NCI-H1092 (cell line): ENCODE measurements around the gene TYMP.
A peak's percentile ranks its signal among the peaks of the same experiment; 100 is the strongest.
"Not testable (repeated sequence)": the region's sequence is repeated elsewhere in the genome, so short reads cannot be mapped to it uniquely, and the experiment has no call there.

ENCODE experiments used
- DNase-seq: peaks from one replicate; lab custom pipeline; 2025; lab: John Stamatoyannopoulos, UW

TYMP gene

GRCh38 chr22:50523806-50524675 lies 5.8 kb downstream of the TYMP start:
- no peak for DNase-seq

DNA sequence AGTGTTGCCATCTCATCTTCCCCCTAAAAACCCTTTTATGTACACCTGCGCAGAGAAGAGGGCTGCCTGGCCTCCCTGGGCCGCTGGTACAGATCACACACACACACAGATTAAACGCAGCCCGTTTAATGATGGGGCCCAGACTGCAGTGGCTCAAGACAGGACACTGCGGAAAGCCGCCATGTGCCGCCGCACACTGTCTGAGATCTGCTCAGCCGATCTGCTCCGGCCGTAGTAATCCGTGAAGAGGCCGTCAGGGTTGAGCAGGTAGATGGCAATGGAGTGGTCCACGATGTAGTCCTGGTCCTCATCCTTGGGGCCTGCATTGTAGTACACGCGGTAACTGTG lies 6.4 kb downstream of the TYMP start:
- DNase-seq, result no peak

GRCh38 chr22:50522806-50523438 lies 6.9 kb downstream of the TYMP start:
- no peak for DNase-seq

DNA sequence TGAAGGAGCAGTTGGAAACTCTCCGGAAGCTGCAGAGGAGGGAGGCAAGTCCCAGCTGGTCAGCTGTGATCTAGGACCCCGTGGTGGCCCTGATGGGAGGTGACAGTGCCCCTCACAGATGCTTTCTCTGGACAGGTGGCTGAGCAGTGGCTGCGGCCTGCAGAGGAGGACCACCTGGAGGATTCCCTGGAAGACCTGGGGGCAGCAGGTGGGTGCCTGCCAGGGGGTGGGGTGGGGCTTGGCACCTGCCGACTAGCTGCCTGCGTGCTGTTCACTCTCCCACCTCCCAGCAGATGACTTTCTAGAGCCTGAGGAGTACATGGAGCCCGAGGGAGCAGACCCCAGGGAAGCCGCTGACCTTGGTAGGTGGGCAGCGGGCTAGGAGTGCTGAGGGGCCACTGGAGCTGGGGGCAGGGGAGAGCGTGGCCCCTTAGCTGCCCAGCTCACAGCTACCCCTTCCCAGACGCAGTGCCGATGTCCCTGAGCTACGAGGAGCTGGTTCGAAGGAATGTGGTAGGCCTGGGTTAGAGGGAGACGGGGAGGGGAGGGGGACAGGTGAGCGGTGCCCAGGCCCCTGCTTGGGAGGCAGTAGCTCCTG lies 7.5 kb downstream of the TYMP start:
- no peak for DNase-seq

DNA sequence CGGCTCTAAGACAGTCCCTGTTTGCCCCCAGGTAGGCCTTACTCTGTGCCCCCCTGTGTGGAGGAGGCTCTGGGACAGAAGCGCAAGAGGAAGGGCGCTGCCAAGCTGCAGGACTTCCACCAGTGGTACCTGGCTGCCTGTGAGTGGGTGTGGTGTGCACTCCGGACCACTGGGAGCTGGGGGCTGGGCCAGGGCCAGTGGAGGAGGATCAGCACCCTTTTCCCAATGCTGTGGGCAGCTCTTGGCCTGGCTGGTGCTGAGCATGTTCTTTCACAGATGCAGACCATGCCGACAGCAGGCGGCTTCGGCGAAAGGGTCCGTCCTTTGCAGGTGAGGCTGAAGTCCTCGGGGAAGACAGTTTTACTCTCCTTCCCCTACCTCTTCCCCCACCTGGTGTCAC lies 8.1 kb downstream of the TYMP start:
- no peak for DNase-seq

GRCh38 chr22:50520826-50521453 lies 8.9 kb downstream of the TYMP start:
- no peak for DNase-seq

DNA sequence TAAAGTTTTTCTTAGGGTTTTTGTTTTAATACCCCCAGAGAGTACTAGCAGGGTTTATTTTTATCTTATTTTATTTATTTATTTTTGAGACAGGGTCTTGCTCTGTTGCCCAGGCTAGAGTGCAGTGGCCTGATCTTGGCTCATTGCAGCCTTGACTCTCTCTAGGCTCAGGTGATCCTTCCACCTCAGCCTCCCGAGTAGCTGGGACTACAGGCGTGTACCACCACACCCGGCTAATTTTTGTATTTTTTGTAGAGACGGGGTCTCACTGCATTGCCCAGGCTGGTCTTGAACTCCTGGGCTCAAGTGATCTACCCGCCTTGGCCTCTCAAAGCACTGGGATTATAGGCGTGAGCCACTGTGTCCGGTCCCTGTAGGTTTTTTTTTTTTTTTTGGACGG lies 9.6 kb downstream of the TYMP start:
- not testable (repeated sequence) for DNase-seq

DNA sequence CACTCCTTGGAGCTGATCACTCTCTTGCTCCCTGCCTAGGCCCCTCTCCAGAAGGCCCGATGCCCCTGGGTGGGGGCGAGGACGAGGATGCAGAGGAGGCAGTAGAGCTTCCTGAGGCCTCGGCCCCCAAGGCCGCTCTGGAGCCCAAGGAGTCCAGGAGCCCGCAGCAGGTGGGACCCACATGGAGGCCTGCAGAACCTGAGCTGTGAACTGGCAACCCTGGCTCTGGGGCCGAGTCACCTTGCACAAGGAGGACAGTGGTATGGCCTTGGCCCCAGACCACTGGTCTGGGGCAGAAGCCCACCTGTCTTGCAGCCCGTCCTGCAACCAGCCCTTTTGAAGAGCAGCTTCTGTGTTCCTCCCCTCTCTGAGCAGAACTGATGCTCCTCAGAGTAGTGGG lies 10.7 kb downstream of the TYMP start:
- DNase-seq, result no peak

DNA sequence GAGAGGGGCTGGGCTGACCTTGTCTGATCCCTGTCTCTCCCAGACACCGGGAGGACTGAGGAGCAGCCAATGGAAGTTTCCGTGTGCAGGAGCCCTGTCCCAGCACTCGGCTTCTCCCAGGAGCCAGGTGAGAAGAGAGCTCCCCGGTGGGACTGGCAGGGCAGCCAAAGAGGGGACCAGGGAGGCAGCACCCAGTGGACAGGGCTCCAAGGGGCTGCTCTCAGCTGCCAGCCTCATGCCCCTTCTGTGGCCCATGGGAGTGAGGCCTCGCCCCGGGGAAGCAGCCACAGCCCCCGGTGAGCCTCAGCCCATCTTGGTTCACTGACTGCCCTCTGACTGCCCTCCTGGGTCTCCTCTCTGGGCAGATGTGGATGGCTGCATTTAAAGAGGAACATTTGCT lies 11.2 kb downstream of the TYMP start:
- no peak for DNase-seq

DNA sequence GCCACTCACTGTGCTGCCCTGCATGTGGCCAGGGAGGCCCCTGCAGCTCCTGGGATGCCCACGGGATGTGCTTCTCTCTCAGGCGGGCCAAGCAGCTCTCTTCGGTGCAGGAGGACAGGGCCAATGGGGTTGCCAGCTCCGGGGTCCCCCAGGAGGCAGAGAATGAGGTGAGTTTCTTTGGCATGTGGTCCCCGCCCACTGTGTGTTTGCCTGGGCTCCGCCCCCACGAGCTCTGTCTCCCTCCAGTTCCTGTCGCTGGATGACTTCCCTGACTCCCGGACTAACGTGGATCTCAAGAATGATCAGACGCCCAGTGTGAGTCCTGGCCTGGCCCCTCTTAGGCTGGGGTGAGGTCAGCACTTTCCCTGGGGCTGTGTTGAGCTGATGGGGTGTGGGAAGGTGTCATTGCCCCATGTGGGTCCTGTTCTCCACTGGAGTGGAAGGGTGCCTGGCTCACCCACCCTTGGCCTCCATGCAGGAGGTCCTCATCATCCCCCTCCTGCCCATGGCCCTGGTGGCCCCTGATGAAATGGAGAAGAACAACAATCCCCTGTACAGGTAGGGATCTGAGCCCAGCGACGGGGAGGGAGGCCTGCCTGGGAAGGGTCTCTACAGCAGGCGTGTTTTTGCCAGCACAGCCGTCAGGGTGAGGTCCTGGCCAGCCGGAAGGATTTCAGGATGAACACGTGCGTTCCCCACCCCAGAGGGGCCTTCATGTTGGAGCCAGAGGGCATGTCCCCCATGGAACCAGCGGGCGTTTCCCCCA lies 12.1 kb downstream of the TYMP start:
- no peak for DNase-seq

DNA sequence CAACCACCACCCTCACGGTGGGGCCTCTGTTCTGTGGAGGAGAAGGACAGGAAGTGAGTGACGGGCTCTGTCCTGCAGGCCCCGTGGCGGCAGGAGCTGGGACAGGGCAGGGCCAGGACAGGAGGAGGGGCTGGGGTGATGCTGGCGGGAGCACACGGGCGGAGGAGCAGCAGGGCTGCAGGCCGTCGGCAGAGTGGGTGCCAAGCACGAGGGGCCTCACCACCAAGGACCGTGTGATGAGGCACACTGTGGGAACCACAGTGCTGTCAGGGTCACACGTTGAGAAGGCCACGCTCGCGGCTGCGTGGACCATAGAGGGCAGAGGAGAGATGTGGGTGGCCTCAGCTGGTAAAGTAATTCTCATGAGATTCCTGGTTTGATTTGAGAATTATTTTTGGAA lies 12.9 kb downstream of the TYMP start:
- no peak for DNase-seq

GRCh38 chr22:50516068-50516467 lies 13.7 kb downstream of the TYMP start:
- no peak for DNase-seq

DNA sequence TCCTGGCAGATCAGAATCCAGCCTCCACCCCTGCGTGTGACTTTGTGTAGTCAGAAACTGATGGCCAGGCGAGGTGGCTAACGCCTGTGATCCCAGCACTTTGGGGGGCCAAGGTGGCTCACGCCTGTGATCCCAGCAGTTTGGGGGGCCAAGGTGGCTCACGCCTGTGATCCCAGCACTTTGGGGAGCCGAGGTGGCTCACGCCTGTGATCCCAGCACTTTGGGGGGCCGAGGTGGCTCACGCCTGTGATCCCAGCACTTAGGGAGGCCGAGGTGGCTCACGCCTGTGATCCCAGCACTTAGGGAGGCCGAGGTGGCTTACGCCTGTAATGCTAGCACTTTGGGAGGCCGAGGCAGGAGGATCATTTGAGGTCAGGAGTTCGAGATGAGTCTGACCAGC lies 16.6 kb downstream of the TYMP start:
- no peak for DNase-seq

DNA sequence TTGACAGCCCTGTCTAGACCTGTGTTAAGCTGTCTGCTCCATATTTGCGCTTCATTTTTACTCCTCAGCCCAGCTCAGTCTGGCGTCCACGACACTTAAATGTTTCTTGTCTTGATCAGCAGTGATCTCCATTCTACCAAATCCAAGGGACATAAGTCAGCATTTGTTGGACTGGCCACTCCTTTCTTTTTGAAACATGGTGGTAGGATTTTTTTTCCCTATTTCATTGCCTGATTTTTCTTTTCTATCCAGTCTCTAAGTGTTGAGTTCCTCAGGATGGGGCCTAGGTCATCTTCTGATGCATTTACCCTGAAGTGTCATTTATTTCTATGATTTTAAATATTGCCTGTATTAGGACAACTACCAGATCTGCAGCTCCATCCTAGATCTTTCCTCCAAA lies 20.9 kb downstream of the TYMP start:
- DNase-seq, result no peak

- DNase-seq, result peak; percentile 65
These were observed 21.6 kb downstream of the TYMP start, which contains the start of gene NCAPH2 for GRCh38 chr22:50507991-50508884. Gene NCAPH2 (plus strand): TSS chr22:50508224. CDS start chr22:50508338, 114 bp downstream.

DNA sequence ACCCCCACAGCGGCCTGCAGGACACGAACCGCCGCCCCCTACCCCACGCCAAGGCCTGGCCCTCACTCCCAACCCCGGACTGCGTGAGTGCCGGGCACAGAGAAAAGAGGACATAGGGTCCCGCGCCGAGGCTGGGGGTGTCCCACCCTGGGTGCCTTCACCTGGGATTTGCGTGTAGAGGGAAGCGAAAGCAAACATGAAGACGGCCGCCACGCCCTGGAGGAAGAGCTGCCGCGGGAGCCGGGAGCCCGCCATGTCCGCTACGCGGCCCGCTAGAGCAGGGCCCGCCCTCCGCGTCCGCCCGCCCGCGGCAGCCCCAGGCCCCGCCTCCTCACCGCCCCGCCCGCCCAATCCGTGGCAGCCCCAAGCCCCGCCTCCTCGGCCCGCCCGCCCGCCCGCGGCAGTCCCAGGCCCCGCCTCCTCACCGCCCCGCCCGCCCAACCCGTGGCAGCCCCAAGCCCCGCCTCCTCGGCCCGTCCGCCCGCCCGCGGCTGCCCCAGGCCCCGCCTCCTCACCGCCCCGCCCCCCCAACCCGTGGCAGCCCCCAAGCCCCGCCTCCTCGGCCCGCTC lies 22.3 kb downstream of the TYMP start, which contains the start of gene LMF2:
TSS of gene LMF2 (minus strand) at position 282 of the 570 bp plus-strand sequence. CDS start at position 255, 27 bp downstream.
- peak; percentile 55 for DNase-seq

DNA sequence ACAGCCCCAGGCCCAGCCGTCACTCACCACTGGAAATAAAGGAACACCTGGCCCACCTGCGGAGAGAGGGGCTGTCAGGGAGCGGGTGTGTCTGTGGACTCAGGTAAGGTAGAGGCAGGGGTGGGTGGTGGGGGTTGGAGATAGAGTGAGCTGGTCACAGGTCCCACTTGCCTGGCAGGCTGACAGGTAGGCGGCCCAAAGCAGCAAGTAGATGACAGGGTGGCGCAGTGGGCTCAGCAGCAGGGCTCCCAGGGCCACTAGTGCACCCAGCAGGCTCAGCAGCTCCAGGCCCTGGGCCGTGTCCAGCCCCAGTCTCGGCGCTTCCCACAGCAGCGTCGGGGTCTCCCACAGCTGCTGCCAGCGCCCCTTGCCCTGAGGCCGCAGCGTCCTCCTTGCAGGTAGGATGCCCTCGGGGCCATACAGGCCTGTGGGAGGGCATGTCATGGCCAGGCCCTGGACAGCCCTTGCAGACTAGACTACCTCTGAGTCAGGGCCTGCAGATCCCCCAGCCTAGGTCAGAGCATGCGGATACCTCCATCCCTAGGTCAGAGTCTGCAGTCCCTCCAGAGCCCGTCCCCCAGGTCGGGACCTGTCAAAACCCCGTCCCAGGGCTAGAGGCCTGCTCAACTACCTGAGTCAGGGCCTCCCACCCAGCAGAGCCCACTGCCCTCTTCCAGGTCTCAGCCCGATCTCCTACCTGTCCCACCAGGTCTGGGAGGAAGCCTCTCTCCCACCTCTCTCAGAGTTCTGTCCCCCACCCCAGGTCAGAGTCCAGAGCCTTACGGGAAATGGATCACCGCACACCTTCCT lies 23.0 kb downstream of the TYMP start:
- no peak for DNase-seq

DNA sequence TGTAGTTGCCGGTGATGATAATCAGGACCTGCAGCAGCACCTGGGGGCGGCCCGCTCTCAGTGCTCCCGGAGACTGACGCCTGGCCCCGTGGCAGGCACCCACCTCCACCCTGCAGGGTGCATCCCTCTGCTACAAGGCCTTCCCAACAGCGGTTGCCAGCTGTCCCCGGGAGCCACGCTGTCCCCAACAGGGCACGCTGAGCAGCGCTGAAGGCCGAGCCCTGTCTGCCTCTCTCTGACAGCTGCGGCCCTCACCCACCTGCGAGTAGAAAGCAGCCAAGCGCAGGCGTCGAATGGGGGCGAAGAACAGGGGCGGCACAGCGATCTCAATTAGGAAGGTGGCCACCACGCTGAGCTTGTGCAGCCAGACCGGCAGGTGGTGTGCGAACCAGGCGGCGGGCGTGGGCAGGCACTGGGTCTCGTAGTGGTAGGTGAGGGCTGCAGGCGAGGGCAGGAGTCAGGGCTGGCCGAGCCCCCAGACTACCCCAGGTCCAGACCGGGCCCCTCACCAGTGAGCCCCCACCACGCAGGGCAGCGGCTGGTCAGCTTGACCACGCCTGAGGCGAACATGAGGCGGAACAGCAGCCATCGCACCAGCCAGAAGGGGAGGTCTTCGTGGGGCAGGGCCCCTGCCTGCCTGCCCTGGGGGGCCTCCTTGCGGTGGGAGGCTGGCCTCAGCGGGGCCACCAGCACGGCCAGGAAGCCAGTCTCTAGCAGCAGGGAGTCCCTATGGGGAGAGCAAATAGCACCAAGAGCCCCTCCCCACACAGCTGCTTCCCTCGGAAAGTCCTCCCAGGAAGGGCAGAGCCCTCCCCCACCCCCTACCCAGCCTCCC lies 23.8 kb downstream of the TYMP start:
- DNase-seq, result no peak
